Left renal pelvis (tissue), 4 donors: ENCODE results near the gene MFSD2A. TPM values are rescaled to one million over a fixed set of nuclear protein-coding genes. Genes with fewer than 3 reads are reported as not detected.
"Not testable (repeated sequence)": the region's sequence is repeated elsewhere in the genome, so short reads cannot be mapped to it uniquely, and the experiment has no call there.

Experiments used
- DNase-seq, 4 donors: peaks; one replicate each; pipeline ENCODE4 v3.0.0-alpha.2; 2013; ENCODE audit warnings: low read depth in 4 of 4, low spot score in 3 of 4
- polyA plus RNA-seq, 4 donors: library from polyadenylated mRNA; unstranded; fragments of 120-200 nt; gene quantifications; one replicate each; pipeline ENCODE4 v1.2.1, GENCODE V29; 2013; ENCODE audit not compliant: insufficient read length in 4 of 4

MFSD2A gene
- polyA plus RNA-seq, 4 donors, result 0.37 to 4.1 (median 2.7) TPM

DNA sequence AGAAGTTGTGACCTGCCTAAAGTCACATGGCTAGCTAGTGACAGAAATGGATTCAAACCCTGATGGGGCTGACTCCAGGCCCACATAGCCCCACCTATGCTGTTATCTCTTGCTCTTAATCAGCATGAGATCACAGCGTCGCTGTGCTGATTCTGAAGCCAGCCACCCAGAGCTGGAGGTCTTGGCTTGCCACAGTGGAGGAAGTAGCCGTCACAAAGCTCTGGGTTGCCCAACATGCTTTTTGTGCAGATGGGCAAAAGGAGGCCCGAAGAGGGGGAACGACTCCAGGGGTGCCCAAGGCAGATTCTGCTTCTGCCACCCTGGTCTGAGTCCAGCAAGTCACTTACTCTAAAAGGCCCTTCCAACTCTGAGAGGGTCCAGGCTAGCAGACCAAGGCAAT, 14.7 kb upstream of the MFSD2A start:
- DNase-seq, result no peak

DNA sequence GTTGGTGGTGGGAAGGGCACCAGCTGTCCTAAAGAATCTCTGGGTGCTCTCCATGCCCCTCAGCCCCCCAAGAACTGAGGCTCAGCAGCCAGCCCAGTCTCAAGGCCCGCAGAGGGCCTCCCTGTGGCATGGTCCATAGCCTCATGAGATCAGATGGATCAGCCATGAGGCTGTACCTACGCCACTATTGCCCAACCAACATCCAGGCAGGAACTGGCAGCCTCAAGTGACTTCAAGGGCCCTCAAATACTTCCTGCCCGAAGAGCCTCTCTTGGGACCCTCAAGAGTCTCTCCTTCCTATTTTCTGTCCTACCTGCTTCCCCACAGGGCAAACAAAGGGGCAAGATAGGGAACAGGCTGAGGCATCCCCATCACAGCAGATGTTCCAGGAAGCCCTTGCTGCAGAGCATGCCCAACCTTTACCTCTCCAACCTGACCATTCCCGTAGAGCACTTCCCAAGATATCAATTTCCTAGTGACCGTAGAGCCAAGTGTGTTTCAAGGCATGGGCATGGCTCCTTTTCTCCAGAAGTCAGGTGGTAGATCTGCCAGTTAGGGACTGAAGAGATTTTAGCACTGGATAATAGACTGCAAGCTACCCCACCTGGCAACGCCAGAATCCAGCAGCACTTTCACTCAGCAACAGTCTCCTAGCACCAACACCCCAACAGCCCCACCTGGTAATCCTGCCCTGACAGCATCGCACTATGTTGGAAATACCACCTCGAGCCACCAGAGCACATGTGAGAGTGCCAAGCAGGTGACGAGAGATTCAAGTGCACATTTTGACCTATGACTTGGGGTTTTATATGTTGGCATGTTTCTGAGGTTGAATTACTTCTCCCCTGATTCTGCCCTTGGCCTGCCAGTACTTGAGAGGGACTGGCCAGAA, 13.7 kb upstream of the MFSD2A start:
- DNase-seq, result no peak

DNA sequence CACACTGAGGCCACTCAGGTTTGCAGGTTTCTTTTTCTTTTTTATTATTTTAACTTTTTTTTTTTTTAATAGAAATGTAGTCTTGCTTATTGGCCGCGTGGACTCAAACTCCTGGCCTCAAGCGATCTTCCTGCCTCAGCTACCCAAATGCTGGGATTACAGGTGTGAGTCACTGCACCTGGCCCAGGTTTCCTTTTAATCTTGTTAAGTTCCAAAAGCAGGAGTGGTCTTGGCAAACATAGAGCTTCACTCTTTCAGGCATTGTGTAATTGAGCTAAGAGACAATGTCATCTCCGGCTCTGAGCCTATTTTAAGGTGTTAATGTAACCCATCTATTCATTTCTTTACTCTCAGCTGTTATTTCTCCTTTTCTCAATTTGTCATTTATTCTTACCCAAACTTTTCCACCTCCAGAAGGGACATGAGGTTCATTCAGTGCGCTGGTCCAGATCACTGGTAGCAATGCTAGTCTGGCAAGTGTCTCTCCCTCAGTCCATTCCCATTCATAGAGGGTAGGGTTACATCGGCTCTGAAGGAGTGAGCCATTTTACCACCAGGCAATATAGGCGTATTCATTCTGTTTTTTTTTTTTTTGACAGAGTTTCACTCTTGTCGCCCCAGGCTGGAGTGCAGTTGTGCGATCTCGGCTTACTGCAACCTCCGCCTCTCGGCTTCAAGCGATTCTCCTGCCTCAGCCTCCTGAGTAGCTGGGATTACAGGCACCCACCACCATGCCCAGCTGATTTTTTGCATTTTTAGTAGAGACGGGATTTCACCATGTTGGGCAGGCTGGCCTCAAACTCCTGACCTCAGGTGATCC, 11.3 kb upstream of the MFSD2A start:
- DNase-seq, result no peak

DNA sequence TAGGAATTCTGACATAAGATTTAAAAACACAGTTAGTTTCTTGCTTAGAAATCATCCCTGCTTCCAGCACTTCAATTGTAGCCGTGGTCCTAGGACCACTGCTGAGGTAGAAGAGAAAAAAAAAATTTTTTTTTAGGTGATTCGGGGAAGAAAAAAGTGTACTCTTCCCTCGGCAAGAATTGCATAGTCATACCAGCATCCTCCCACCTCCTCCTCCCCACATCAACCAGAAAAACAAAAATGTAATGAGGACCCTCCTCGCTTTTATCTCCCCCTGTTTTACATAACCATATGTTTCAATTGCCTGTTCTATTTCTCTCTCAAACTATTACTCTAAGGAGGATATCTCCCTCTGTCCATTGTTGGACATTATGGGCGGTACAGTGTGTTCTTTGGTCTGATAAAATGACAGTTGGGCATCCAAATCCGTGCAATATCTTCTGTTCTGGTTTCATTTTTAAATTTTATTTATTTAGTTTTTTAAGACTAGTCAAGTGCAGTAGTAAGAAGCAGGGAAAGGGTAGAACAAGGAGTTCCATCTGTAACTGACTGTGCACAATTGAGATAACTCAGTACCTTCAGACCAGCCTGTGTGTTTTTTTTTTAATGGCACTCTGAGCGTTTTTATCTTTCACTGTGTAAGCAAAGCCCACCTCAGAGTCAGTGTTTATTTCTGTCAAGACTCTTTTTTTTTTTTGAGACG, 10.4 kb upstream of the MFSD2A start:
- DNase-seq, result no peak

DNA sequence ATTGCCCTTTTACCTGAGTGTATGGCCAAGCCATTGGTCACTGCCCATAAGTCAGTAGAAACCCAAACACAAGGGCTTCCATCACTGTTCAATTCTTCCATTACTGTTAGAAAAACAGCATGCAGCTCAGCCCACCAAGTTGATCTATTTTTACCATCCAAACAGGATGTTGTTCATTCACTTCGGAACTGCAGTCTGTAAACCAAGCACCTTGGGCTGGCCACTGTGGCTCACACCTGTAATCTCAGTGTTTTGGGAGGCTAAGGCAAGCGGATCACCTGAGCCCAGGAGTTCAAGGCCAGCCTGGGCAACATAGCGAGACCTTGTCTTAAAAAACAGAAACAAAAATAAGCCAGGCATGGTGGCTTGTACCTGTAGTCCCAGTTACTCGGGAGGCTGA, 8.7 kb upstream of the MFSD2A start:
- DNase-seq, result no peak

DNA sequence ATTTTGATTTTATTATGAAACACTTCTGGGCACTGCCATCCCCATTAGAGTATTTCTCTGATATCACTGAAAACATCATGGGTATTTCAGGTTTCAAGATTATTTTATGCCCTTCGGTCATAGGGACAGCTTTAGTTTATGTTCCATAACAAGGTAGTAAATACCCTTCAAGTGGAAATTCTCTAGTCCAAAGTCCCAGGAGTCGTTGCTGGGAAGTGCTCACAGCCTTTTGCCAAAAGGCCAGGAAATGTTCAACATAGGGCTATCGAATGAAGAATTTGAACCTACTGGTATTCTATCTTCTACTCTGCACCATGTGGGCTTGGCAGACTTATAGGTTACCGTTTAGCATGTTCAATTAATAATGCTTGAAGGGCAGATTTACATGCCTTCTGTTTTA, 7.7 kb upstream of the MFSD2A start:
- DNase-seq, result no peak

DNA sequence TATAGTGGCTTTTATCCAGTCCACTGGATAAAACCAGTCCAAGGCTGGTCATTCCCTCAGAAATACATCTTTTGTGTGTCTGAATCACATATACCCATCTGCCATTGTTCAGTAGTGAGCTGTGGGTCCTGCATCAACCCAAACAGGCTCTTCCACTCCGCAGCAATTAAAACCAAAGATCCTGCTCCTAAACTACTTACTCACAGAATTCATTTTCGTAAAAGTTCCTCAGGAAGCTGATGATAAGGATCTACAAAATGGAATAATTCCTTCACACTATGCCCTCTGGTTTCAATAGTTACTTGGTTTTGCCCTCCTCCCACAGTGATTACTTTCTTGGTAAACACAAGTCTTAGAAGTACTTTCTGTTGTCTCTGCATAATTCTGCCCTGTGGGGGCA, 5.1 kb upstream of the MFSD2A start:
- no peak for DNase-seq

DNA sequence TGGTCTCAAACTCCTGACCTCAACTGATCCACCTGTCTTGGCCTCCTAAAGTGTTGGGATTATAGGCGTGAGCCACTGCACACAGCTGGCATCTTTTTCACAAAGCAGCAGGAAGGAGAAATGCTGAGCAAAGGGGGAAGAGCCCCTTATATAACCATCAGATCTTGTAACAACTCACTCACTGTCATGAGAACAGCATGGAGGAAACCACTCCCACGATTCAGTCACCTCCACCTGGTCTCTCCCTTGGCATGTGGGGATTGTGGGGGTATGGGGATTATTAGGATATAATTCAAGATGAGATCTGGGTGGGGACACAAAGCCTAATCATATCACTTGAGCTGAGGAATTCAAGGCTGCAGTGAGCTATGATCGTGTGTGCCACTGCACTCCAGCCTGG, 3.0 kb upstream of the MFSD2A start:
- DNase-seq, result no peak

DNA sequence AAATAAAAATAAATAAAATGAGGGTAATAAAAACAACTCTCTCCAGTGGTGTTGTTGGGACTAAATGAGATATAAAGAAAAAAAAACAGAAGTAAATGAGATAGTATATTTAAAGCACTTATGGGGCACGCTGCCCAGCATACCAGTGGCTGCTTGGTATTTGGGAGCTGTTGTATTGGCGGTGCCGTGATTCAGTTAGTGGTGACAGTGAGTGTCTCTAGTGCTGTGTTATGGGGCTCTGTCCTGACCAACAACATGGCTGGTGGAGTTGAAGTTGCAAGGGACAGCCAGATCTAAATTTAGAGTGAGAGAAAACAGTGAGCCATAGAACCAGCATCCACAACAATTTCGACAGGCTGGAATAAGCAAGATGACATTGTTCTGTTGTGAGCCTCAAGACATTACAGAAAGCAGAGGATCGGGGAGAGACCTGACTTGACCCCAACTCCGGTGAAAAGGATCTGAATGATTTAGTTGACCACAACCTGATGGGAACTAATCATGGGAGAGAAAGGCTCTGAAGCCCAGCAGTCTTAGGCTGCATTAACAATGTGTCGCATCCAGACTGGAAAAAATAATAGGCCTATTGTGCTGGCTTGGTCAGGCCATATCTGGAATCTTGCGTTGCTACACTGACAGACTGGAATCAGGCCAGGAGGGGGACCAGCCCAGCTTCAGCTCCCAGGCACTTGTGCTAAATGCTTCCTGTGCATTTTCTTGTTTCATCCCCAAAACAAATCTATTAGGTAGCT, 2.4 kb upstream of the MFSD2A start:
- DNase-seq, result no peak

DNA sequence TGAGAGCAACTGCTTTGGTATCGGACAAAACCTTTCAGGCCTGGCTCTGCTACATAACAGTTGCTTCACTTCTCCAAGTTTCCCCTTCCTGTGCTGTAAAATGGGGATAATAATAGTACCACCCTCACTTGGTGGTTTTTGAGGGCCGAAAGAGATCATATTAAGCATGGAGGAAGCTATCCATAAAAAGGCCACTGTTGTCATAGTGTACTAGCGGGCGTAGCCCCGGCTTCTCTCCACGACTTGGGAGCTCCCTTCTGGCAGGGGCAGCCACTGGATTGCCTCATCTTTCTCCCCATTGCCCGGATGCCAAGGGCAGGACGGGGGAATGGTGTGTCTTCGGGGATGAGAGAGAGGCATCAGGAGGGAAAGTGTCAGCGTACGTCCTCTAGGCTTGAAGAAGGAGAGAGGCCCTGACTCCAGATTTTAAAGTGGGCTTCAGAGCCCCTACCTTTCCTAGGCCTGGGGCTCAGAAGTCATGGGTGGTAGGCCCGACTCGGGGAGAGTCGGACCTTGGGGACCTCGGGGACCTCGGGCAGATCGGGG, 548 bp upstream of the MFSD2A start:
- no peak for DNase-seq

DNA sequence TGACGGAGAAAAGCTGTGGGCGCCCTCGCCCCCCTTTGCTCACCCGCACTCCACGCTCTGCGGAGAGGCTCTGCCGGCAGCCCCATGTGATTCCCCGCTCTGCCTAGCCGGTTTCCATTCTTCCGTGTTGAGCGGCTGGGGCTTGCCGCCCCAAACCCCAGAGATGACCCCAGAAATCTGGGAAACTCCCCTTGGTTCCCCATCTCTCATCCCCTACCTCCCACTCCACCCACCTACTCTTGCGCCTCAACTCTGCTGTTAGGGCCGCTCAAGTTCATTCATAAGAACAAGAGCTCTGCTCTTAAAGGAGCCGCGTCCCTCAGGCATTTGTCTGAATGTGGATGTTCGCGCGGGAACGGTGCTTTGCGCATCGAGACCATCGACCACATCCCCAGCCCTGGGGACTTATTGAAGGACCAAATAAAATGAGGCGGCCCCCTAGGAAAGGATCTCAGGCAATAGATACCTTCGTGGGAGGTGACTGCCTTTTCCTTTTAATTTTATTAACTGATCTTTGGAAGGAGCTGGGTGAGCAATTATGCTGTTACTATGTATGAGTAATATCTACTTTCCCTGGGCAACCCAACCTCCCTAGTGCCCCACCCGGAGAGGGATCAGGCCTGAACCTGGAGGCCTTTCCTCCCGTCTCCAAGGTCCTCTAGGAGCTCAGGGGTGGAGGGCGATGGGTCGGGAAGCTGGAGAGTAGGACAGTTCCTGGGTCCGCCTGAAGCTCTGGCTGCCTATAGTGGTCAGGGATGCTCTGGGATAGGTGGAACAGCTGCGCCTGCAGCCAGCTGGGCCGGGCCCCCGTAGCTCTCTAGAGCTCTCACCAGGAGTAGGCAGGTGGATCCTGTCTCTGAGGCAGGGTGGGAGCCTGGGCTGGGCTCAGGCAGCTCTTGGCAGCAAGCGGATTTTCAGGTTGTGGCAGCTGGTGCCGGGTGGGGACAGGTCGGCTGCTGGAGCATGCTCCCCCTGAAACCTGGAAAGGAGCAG, 898 bp downstream of the MFSD2A start:
- no peak for DNase-seq

DNA sequence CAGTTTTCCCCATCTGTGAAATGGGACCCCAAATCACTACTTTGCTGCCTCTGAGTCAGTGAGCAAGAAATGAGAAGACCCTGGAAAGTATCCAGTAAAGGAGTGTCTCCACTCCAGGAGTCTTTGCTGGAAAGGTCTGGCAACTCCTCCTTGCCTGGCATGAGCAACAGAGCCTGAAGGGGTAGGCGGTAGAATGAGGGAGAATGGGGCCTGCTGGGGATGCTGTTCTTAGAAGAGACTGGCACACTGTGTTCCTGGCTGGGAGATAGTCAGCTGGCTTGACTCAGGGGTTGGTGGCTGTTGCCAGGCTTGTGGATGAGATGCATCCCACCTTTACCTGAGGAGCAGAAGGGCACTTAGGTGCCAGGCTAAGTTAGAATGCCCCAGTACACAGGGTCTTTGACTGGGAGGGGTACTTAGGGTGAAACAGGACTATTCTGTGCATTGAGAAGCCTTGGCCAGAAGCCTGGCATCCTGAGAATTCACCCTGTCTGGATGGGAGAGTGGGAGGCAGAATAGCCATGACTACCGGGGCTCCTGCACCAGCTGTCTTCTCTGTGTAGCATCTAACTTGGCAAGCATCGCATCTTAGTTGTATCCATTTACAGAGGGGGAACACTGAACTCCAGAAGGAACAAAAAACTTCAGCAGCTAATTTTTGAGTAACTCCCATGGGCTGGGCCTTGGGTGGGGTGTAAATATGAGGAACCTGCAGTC, 2.5 kb downstream of the MFSD2A start:
- no peak for DNase-seq

DNA sequence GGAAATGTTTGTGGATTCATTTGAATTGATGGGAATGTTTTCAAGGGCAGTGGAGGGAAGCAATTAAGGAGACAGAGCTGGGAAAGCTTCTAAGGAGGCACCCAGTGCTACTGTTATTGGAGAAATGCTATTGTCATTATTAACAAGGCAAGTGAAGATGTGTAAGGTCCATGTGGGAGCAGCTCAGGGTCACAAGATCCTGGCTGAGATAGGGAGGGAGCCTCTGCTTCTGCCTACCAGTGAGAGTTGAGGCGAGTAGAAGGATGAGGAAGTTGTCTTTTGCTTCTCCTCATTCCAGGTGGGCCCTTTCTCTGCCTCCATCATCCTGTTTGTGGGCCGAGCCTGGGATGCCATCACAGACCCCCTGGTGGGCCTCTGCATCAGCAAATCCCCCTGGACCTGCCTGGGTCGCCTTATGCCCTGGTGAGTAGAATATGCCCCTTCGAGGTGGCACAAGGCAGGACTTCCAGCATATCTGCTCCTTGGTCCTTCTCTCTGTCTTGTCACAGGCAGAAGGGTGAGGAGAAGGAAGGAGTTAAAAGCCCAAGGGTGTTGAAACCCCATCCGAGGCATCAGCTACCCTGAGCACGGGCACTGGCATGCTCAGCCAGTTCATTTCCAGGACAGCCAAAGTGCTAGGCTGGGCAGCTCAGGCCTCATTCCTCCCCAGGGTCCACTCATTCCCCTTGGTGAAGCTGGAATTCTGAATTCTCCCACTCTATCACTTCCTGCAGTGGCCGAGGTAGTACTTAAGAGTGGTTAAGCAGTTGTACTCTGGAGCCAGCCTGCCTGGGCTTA, 3.7 kb downstream of the MFSD2A start:
- DNase-seq, result no peak

DNA sequence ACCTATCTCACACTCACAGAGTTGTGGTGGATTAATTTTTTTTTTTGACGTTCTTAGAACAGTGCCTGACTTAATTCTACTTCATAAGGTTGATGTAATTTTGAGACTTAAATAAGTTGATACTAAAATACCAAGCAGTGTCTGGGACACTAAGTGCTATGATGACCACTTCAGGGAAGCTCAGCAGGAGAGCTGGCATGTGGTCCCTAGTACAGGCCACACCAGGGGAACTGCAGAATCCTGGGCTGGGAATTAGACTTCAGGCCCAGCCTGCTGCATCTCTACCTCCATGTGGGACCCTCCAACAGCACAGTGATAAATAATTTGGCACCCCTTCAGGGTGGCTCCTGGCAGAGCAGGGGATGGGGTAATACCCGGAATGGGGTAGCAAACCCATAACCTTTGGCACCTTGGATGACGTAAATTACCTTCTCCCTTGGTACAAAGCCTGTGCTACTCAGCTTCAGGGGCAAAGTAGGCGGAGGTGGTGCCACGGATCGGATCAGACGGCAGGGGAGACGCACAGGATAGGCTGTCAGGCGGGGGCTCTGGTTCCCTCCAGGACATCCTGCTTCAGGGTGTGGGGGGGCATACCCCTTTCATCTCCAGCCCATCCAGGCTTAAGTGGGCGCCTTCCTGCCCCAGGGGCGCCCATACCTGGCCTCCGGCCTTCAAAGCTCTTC, 4.8 kb downstream of the MFSD2A start:
- DNase-seq, result no peak

DNA sequence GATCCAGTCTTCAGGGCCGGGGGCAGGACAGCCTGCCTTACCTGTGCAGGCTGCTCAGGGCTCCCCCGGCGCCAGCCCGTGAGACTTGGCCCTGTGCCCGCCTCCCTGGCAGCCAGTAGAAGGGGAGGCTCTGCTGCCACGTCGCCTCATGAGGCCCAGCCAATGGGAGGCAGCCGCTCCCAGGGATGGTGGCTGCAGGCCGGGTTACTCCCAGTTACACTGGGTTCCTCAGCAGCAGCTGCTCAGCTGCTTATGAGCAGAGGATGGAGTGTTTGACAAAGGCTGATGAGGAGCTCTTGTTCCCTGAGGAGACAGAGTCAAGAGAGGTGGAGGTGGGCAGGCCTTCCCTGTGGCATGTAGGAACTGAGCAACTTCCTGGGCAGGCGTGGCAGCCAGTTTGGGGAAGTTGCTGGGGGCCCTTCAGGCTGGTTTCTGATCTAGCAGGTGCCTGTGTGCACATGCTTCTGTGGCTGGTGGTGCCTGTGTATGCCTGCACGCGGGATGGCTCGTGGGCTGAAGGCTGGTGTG, 5.5 kb downstream of the MFSD2A start:
- DNase-seq, result no peak

DNA sequence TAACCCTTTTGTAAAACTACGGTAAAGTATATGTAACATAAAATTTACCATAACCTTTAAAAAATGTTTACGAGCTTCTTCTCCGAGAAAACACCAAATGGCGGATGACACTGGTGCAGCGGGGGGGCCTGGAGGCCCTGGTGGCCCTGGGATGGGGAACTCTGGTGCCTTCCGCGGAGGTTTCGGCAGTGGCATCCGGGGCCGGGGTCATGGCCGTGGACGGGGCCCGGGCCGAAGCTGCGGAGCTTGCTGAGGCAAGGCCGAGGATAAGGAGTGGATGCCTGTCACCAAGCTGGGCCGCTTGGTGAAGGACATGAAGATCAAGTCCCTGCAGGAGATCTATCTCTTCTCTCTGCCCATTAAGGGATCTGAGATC, 7.5 kb downstream of the MFSD2A start:
- DNase-seq, result no peak

DNA sequence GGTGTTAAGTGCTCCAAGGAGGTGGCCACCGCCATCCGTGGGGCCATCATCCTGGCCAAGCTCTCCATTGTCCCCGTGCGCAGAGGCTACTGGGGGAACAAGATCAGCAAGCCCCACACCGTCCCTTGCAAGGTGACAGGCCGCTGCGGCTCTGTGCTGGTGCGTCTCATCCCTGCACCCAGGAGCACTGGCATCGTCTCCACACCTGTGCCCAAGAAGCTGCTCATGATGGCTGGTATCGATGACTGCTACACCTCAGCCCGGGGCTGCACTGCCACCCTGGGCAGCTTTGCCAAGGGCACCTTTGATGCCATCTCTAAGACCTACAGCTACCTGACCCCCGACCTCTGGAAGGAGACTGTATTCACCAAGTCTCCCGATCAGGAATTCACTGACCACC, 8.0 kb downstream of the MFSD2A start:
- not testable (repeated sequence) for DNase-seq
